Dendritic cell treated with granulocyte-macrophage colony-stimulating factor and Interleukin-4, amounts not matched to agents 40 ng/mL and 50 ng/mL, for 4 days (primary cell): ENCODE data around the gene ZNF593.

ENCODE experiments used
- H3K27ac Mint-ChIP-seq: one replicate; pipeline ENCODE4 v1.8.0; 2022; ENCODE audit warnings: mild to moderate bottlenecking, mixed read lengths
- H3K27me3 Mint-ChIP-seq: one replicate; pipeline ENCODE4 v1.8.0; 2022; ENCODE audit warnings: mild to moderate bottlenecking, mixed read lengths
- H3K36me3 Mint-ChIP-seq: one replicate; pipeline ENCODE4 v1.8.0; 2022; ENCODE audit warnings: low read depth, mixed read lengths
- H3K4me1 Mint-ChIP-seq: one replicate; pipeline ENCODE4 v1.8.0; 2022; ENCODE audit warnings: low read depth, mixed read lengths
- H3K4me3 Mint-ChIP-seq: one replicate; pipeline ENCODE4 v1.8.0; 2022; ENCODE audit warnings: mild to moderate bottlenecking, moderate library complexity, mixed read lengths
- H3K9me3 Mint-ChIP-seq: one replicate; pipeline ENCODE4 v1.8.0; 2022; ENCODE audit warnings: mixed read lengths
- intact Hi-C: fragments of 100-400 bp; cut with micrococcal nuclease; formaldehyde crosslinking; loops from one replicate; pipeline ENCODE4 v1.15.0; 2022

ZNF593 gene

DNA sequence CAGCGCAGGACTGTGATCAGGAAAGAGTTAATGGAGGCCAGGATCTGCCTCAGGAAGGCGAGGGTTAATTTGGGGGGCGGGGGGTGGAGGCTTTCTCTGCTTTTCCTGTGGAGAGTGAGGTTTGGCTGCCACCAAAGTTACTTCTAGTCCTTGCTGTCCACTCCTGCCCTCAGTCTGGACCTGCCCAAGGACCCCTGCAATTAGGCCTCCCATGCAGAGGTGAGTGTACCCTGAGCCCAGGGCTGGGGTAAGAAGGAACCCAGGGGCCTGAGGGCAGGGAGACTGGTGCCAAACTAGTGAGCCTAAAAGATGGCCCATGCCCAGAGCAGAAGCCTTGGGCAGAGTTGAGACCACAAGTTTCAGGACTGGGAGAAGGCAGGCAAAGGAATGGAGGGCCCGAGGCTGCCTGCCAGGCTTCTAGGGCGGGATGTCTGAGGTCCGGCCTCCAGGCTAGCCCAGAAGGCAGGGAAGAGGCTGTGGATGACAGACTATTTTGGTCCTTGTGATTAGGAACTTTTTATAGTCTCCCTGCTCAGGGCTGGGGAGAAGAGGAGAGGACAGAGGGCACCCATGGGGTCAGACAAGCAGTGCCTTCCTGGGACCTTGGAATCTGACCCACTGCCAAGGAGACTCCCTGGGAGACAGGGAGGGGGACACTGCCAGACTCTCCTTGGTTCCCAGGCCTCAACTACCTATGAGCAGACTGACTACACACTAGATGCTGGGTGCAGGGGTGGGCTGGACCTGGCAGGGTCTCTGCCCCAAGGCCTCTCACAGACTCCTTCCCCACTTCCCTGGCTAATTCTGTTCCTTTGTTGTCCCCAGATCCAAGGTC lies 10.6 kb upstream of the ZNF593 start, which contains the start of gene FAM110D:
Gene FAM110D, plus strand, starts transcription at position 172 of the 835 bp plus-strand sequence. CDS start 2,213 bp downstream, outside the sequence.
- H3K4me1 Mint-ChIP-seq: peaks cover 34% of the 10 kb centered on the region
- H3K4me3 Mint-ChIP-seq: no peak within 1 kb of the TSS
- intact Hi-C loops: no loop called here
- no peak within 1 kb of the TSS for H3K27ac Mint-ChIP-seq
- no peaks in the 10 kb centered on the region for H3K36me3 Mint-ChIP-seq
- peaks cover 89% of the 10 kb centered on the region for H3K27me3 Mint-ChIP-seq
- no peaks in the 10 kb centered on the region for H3K9me3 Mint-ChIP-seq

DNA sequence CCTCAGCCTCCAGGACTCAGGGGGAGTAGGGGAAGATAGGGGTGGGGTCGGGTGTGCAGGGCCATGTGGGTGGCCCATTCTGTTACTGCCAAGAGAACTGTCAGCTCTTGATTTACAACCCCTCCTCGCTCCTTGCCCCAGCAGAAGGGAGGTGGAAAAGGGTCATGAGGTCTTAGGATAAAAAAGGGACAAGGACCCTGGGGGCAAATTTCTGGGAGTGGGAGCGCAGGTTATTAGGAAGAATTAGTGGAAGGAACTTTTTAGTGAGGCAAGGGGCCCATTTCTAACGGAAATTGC lies 10.0 kb upstream of the ZNF593 start:
- H3K36me3 Mint-ChIP-seq: no peaks in the 10 kb centered on the region
- no peak overlapping the region for H3K27ac Mint-ChIP-seq
- H3K9me3 Mint-ChIP-seq: no peaks in the 10 kb centered on the region
- H3K27me3 Mint-ChIP-seq: peaks cover 88% of the 10 kb centered on the region
- intact Hi-C loops: loop anchor here (5.0 kb wide), 2 partner anchors 52 to 122 kb away; no protein-coding TSS in a partner anchor
- H3K4me3 Mint-ChIP-seq: no peak overlapping the region
- H3K4me1 Mint-ChIP-seq: peaks cover 32% of the 10 kb centered on the region

- intact Hi-C loops: loop anchor here (5.0 kb wide), 2 partner anchors 53 to 123 kb away; no protein-coding TSS in a partner anchor
- H3K4me3 Mint-ChIP-seq: peak overlapping the region; percentile 62
These were observed 8.9 kb upstream of the ZNF593 start for GRCh38 chr1:26160527-26161414.

DNA sequence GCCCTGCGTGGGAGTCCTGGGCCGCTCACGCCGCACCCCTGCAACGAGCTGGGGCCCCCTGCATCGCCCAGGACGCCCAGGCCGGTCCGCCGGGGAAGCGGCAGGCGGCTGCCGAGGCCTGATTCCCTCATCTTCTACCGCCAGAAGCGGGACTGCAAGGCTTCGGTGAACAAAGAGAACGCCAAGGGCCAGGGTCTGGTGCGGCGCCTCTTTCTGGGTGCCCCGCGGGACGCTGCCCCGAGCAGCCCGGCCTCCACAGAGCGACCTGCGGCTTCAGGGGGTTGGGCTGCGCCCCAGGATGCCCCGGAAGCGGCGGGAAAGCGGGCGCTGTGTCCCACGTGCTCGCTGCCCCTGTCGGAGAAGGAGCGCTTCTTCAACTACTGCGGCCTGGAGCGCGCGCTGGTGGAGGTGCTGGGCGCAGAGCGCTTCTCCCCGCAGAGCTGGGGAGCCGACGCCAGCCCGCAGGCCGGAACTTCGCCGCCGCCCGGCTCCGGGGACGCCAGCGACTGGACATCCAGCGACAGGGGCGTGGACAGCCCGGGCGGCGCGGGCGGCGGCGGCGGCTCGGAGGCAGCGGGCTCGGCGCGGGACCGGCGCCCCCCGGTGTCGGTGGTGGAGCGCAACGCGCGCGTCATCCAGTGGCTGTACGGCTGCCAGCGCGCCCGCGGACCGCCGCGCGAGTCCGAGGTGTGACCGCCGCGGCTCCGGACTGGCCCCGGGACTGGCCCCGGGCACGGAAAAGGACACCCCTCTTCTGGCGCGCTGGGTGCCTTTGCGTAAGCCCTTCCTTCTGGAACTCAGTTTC lies 8.1 kb upstream of the ZNF593 start:
- Mint-ChIP-seq H3K9me3 (no peaks in the 10 kb centered on the region), H3K4me1 (peaks cover 31% of the 10 kb centered on the region), H3K27me3 (peaks cover 83% of the 10 kb centered on the region), H3K4me3 (peak overlapping the region; percentile 73), H3K27ac (no peak overlapping the region), H3K36me3 (no peaks in the 10 kb centered on the region)
- intact Hi-C loops: loop anchor here (5.0 kb wide), 2 partner anchors 54 to 124 kb away; no protein-coding TSS in a partner anchor

More at GRCh38 chr1:26160527-26161414, 8.9 kb upstream of the ZNF593 start:
- H3K9me3 Mint-ChIP-seq: no peaks in the 10 kb centered on the region
- no peak overlapping the region for H3K27ac Mint-ChIP-seq
- no peaks in the 10 kb centered on the region for H3K36me3 Mint-ChIP-seq
- H3K27me3 Mint-ChIP-seq: peaks cover 88% of the 10 kb centered on the region
- peaks cover 35% of the 10 kb centered on the region for H3K4me1 Mint-ChIP-seq

GRCh38 chr1:26162220-26162709 lies 7.4 kb upstream of the ZNF593 start:
- peaks cover 82% of the 10 kb centered on the region for H3K27me3 Mint-ChIP-seq
- intact Hi-C loops: loop anchor here (5.0 kb wide), 2 partner anchors 55 to 125 kb away; no protein-coding TSS in a partner anchor
- no peaks in the 10 kb centered on the region for H3K9me3 Mint-ChIP-seq
- peak overlapping the region; percentile 73 for H3K4me3 Mint-ChIP-seq
- H3K27ac Mint-ChIP-seq: no peak overlapping the region
- H3K4me1 Mint-ChIP-seq: peaks cover 28% of the 10 kb centered on the region
- no peaks in the 10 kb centered on the region for H3K36me3 Mint-ChIP-seq

- H3K4me1 Mint-ChIP-seq: peaks cover 28% of the 10 kb centered on the region
- intact Hi-C loops: loop anchor here (5.0 kb wide), 2 partner anchors 56 to 126 kb away; no protein-coding TSS in a partner anchor
- H3K27me3 Mint-ChIP-seq: peaks cover 71% of the 10 kb centered on the region
- H3K36me3 Mint-ChIP-seq: no peaks in the 10 kb centered on the region
- H3K4me3 Mint-ChIP-seq: peak overlapping the region; percentile 68
- H3K27ac Mint-ChIP-seq: no peak overlapping the region
- H3K9me3 Mint-ChIP-seq: no peaks in the 10 kb centered on the region
These were observed 6.0 kb upstream of the ZNF593 start for GRCh38 chr1:26163684-26164035.

DNA sequence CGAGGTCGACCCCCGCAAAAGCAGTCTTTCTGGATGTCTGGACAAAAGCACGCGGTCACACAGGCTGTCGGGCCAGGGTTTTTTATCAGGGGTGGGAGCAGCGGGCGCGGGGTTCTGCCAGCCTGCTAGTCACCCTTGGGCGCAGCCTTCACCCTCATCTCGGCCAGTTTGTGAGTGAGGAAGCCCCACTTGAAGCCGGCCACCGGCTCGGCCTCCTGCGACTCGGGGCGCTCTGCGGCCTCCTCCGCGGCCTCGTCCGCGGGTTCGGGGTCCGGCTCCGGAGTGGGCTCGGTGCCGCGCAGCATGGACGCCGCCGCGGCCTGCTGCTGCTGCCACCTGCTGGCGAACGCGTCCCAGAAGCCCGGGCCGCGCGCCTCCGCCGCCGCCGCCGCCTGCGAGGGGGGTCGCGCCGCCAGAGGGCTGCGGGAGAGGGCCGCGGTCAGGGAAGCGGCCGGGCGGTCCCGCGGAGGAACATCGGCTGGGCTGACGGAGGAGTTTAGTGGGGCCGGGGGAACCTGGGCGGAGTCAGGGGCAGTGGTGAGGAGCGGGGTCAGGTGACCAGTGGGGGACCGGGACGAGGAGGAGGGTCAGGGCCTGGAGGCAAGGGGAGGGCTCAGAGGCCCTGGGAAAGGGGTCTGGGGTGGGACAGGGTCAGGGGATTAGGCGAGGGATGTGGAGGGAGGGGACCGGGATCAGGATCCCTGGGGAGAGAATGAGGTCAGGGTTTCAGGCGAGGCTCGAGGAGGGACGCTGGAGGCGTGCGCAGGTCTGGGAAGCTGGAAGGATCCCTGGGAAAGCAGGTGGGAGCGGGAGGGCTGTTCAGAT lies 5.5 kb upstream of the ZNF593 start:
- Mint-ChIP-seq H3K9me3 (no peaks in the 10 kb centered on the region), H3K27me3 (peaks cover 66% of the 10 kb centered on the region), H3K27ac (peak overlapping the region; percentile 42), H3K36me3 (no peaks in the 10 kb centered on the region), H3K4me1 (peaks cover 28% of the 10 kb centered on the region), H3K4me3 (peak overlapping the region; percentile 68)
- intact Hi-C loops: loop anchor here (5.0 kb wide), 2 partner anchors 57 to 127 kb away; no protein-coding TSS in a partner anchor

GRCh38 chr1:26164861-26165842 lies 4.6 kb upstream of the ZNF593 start:
- Mint-ChIP-seq H3K27me3 (peaks cover 56% of the 10 kb centered on the region), H3K27ac (peak overlapping the region; percentile 42), H3K4me1 (peaks cover 30% of the 10 kb centered on the region), H3K9me3 (no peaks in the 10 kb centered on the region), H3K36me3 (peaks cover 6% of the 10 kb centered on the region), H3K4me3 (peak overlapping the region; percentile 68)
- intact Hi-C loops: loop anchor here (5.0 kb wide), 4 partner anchors 58 to 157 kb away; partner anchors contain the start of gene CEP85

DNA sequence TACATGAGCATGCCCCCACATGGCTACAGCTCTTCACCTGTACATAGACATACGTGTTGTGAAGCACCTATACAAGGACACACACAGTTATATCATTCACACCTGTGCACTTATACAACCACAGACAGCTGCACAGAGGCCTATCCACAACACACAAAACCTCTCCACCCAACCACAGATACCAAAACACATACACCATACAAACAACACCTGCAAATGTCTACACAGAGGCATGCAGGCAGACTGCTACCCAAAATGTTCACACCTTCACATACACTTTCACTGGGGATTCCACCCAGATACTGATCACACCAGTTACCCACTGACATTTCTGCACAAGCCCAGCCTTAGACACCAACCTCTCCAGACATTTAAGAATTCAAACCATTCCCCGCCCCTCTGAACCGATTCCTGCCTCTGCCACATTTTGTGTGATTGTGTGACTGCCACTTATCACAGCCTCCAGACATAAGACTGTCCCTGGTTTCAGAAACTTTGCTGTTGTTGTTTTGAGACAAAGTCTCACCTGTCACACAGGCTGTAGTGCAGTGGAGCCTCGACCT lies 2.9 kb upstream of the ZNF593 start:
- Mint-ChIP-seq H3K27ac (no peak overlapping the region), H3K36me3 (peaks cover 13% of the 10 kb centered on the region), H3K9me3 (no peaks in the 10 kb centered on the region), H3K27me3 (peaks cover 42% of the 10 kb centered on the region), H3K4me3 (no peak overlapping the region), H3K4me1 (peaks cover 38% of the 10 kb centered on the region)
- intact Hi-C loops: loop anchor here (5.0 kb wide), 2 partner anchors 66 to 156 kb away; partner anchors contain the start of gene CEP85

- intact Hi-C loops: loop anchor here (5.0 kb wide), 2 partner anchors 64 to 154 kb away; partner anchors contain the start of gene CEP85
- H3K4me1 Mint-ChIP-seq: peaks cover 31% of the 10 kb centered on the region
- H3K36me3 Mint-ChIP-seq: peaks cover 13% of the 10 kb centered on the region
- H3K27me3 Mint-ChIP-seq: peaks cover 27% of the 10 kb centered on the region
- H3K9me3 Mint-ChIP-seq: no peaks in the 10 kb centered on the region
- peak within 1 kb of the TSS; percentile 93 for H3K4me3 Mint-ChIP-seq
- peak within 1 kb of the TSS; percentile 91 for H3K27ac Mint-ChIP-seq
These were observed 1.1 kb upstream of the ZNF593 start, which contains the start of gene C1orf232 for GRCh38 chr1:26168410-26169197. Gene C1orf232, minus strand, starts transcription at chr1:26168963. Its CDS starts 464 bp downstream, at chr1:26168499.

GRCh38 chr1:26169198-26169554 lies 532 bp upstream of the ZNF593 start:
- Mint-ChIP-seq H3K27me3 (peaks cover 23% of the 10 kb centered on the region), H3K27ac (no peak overlapping the region), H3K36me3 (peaks cover 13% of the 10 kb centered on the region), H3K9me3 (no peaks in the 10 kb centered on the region), H3K4me3 (no peak overlapping the region), H3K4me1 (peaks cover 31% of the 10 kb centered on the region)
- intact Hi-C loops: loop anchor here (5.0 kb wide), 2 partner anchors 63 to 153 kb away; partner anchors contain the start of gene CEP85
